H7 (cell line): ENCODE measurements around the gene GREB1. TPM values are rescaled to one million over a fixed set of nuclear protein-coding genes. Genes with fewer than 3 reads are reported as not detected.
A peak's percentile ranks its signal among the peaks of the same experiment; 100 is the strongest.

Experiments used
- DNase-seq: peaks from one replicate; pipeline ENCODE4 v3.0.0; 2012
- H3K27me3 ChIP-seq: 2 replicates; pipeline ENCODE4 v1.6.0; 2011; ENCODE audit warnings: mild to moderate bottlenecking, low read length; ENCODE audit not compliant: control insufficient read depth, insufficient read depth
- H3K36me3 ChIP-seq: replicated peaks from 2 replicates; pipeline ENCODE4 v1.5.1; 2011; ENCODE audit warnings: low read length; ENCODE audit not compliant: control insufficient read depth, insufficient read depth
- H3K4me3 ChIP-seq: 2 replicates; pipeline ENCODE4 v1.5.1; 2011; ENCODE audit warnings: low read depth, mild to moderate bottlenecking, control low read depth, low read length, moderate library complexity; ENCODE audit not compliant: insufficient read depth
- total RNA-seq: library from RNA; depleted of rRNA; stranded (reverse); fragments of >200 nt; shearing (Covaris generic); gene quantifications from 2 replicates; pipeline ENCODE4 v1.2.3, GENCODE V29; 2014

The GREB1 gene
- total RNA-seq, 1 experiment from 2014 or later, result 17.3 TPM

DNA sequence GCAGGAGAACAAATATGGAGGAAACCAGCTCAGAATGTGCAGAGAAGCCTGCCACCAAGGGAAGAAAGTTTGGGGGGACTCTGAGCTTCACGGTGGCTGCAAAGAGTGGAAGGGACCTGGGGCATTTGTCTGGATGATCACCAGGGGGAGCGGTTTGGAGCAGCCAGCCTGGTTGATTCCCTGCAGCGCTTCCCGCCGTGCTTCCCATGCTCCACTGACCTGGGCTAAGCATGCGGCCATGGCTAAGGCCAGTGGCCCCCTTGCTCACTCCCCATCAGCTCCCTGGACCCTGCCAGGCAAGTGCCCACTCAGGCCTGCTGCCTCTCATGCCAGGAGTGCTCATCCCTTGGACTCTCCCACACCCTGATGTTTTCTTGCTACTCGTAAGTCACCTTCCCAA is 109.1 kb downstream of the GREB1 start:
- Histone ChIP-seq H3K36me3 (no peaks in the 10 kb centered on the region; the same call in 1 of the 2 replicates), H3K4me3 (no peak overlapping the region), H3K27me3 (no peaks in the 10 kb centered on the region)
- peak; percentile 80 for DNase-seq

DNA sequence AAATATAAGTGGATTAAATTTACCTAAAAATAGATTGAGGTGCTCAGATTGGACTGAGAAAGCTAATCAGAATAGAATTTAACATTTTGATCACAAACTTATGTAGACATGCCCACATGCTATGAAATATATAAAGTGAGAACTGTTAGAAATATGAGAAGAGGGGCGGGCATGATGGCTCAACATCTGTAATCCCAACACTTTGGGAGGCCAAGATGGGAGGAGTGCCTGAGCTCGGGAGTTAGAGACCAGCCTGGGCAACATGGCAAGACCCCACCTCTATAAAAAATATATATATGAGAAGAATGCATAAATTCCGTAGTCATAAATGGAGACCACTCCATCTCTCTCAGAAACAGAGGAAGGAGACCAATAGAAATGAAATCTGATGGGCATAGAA is 110.4 kb downstream of the GREB1 start:
- H3K36me3 ChIP-seq, result no peaks in the 10 kb centered on the region
- DNase-seq, result no peak

DNA sequence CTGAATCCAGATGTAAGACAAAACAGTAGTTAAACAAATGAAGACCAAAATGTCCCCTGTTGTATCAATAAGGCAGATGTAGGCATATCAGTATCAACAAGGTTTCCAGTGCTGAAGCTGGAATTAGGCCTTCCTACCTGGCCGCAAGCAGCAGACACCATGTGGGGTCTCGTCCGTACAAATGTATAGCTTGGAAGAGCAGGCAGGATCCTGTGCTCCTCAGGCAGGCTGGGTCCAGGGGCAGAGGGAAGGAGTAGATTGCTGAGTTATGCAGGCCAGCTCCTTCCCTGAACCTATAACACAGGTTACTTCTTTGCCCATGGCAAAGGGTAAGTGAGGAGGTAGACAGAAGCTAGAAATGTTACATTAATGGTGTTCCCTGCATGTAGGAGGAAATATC is 112.7 kb downstream of the GREB1 start:
- H3K4me3 ChIP-seq, result no peak overlapping the region
- H3K27me3 ChIP-seq, result no peaks in the 10 kb centered on the region
- no peak for DNase-seq
- no peaks in the 10 kb centered on the region for H3K36me3 ChIP-seq

More for the DNA sequence above, 110.4 kb downstream of the GREB1 start:
- Histone ChIP-seq H3K27me3 (no peaks in the 10 kb centered on the region), H3K4me3 (no peak overlapping the region)

DNA sequence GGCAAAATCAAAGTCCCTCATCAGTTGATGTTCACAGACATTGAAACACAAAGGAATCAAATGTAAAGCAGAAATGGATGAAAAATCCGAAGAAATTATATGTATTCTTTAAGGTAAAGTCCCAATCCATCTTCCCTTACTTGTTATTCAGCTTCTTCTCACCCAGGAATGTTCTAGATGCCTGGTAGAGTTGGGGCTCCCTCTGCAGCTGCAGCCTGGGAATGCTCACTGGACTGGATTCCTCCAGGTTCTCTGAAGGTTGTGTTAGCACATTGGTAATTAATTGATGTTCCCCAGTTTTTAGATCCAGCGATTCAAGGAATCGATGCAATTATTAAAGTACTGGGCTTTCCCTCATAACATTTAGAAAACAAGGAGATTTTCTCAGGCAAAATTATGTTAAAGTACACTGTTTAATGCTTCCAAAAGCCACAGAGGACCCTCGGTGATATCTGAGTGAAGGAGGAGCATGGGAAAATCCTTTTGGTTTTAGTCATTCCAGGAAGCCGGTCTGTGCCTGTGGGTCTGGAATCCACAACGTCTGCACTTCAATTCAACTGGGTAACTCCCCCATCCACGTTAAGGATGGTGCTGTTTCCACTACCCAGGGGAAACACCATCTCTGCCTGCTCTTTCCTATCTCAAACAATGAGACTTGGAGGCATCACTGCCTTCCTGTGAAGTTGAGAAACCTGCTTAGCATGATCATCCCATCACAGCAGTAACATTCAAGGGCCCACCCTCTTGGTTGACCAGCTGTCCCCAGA is 114.2 kb downstream of the GREB1 start:
- H3K36me3 ChIP-seq, result no peaks in the 10 kb centered on the region
- no peaks in the 10 kb centered on the region for H3K27me3 ChIP-seq
- H3K4me3 ChIP-seq, result no peak overlapping the region
- peak; percentile 61 for DNase-seq

DNA sequence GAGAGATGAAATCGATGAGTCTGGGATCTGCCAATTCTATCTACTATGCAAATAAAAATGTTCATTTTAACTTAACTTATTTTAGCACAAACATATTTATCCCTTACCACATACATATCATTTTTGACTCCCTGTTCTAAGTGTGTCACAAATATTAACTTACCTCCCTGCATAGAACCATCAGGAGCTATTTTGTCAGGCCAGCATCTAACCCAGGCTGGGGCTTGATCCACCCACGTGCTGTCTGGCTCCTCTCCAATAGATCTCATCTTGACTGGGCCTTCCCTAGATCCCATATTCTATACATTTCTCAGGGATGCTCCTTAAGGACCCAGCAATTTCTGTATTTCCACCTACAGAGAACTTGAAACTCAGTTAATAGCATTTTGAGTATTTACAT is 115.2 kb downstream of the GREB1 start:
- DNase-seq, result no peak
- no peak overlapping the region for H3K4me3 ChIP-seq

DNA sequence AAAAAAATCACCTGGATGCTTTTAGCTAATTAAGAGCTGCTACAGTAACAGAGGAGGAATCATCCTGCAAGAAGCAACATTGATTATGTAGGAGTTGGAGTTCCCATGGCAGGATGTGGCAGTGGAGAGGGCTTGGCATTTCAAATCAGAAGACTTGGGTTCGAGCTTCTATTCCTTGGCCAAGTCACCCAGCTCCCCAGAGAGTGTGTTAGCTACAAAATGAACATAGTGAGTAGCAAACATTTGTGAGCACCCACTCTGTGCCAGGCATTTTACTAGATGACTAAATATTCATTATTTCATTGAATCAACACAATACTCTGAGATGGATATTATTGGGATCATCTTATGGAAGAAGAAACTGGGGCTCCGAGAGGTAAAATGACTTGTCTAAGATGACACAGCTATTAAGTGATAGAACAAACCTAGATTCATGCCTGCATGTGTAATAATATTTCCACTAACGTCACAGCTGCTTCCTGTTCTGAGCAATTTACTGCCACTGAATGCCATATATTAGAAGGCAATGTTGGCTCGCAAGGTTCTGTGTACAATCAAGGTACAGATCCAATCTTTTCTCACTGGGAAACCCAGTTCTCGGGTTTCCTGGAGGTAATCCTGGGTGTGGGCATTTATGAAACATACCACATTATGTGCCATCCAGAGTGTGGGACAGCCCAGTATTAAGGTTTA is 118.2 kb downstream of the GREB1 start:
- Histone ChIP-seq H3K4me3 (no peak overlapping the region), H3K27me3 (no peaks in the 10 kb centered on the region), H3K36me3 (no peaks in the 10 kb centered on the region)
- DNase-seq, result no peak

More for the DNA sequence above, 115.2 kb downstream of the GREB1 start:
- no peaks in the 10 kb centered on the region for H3K36me3 ChIP-seq
- no peaks in the 10 kb centered on the region for H3K27me3 ChIP-seq

DNA sequence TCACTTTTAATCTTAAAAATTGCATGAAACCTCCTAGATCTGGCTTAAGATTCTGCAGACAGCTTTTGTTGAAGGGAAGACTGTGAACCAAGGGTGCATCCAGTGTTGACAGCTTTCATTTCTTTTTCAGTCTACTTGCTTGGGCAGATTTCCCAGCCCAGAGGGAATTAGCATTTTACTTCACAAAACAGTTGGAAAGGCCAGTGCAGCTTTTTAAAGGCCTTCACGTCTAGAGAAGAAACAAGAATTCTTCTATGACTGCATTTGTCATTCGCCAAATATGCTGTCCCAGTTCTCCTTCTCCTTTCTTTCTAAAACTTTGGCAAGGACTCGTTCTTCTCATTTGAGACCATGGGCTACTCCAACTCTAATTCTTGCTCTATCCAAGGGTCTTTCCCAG is 118.7 kb downstream of the GREB1 start:
- no peak overlapping the region for H3K4me3 ChIP-seq
- no peak for DNase-seq
- H3K27me3 ChIP-seq, result no peaks in the 10 kb centered on the region
- no peaks in the 10 kb centered on the region for H3K36me3 ChIP-seq

DNA sequence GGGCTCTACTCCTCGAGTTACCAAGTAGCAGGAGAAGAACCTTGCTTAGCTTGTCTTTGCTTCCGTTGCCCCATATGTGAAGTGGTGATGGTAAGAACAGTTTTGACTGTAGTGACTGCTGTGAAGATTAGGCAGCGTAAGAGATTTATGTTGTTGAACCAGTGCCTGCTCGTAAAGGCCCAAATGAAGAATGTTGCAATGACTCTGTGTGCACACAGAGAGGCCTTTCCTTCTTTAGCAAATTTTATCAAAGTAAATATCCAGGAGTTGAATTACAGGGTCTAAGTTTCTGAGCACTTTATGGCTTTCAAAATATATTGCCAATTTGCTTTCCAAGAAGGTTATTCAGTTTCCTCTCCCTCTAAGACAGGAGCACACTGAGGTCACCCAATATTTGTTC is 121.7 kb downstream of the GREB1 start:
- no peak overlapping the region for H3K4me3 ChIP-seq
- no peaks in the 10 kb centered on the region for H3K27me3 ChIP-seq
- no peak for DNase-seq
- H3K36me3 ChIP-seq, result no peaks in the 10 kb centered on the region

DNA sequence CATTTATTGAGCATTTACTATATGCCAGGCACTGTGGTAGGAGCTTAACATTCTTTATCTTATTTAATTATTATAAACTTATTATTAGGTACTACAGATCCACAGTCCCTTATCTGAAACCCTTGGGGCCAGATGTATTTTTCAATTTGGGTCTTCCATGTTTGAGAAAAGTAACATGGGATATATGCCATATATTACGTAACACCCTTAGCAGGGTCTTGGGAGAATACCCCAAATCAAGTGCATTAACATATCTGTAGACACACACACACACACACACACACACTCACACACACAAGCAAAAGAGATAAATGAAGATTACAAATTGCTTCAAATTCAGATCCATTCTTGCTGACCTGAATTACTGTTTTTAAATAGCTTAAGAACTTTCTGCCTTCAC is 122.4 kb downstream of the GREB1 start:
- Histone ChIP-seq H3K4me3 (no peak overlapping the region), H3K27me3 (no peaks in the 10 kb centered on the region; the same call in 1 of the 2 replicates), H3K36me3 (no peaks in the 10 kb centered on the region)
- DNase-seq, result no peak

DNA sequence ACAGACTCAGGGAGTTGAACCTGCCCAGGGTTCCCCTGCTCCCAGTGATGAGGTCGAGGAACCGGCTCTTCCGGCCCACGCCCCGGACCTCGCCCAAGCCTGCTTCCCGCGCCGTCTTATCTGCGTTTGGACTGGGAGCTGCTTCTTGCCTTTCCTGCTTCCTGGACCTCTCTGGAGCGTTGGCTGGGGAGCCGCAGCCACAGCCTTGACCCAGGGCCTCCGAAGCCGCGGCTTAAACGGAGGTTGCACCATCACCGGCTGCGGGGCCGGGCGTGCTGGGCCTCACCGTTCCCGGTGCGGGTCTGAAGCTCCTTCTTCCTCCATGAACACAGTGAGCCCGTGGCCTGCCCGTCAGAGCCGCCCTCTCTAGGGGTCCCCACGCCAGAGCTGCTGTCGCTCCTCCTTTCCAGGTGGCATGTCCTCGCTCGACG is 122.8 kb downstream of the GREB1 start:
- Histone ChIP-seq H3K36me3 (no peaks in the 10 kb centered on the region), H3K4me3 (no peak overlapping the region), H3K27me3 (no peaks in the 10 kb centered on the region; the same call in 1 of the 2 replicates)
- DNase-seq, result no peak

DNA sequence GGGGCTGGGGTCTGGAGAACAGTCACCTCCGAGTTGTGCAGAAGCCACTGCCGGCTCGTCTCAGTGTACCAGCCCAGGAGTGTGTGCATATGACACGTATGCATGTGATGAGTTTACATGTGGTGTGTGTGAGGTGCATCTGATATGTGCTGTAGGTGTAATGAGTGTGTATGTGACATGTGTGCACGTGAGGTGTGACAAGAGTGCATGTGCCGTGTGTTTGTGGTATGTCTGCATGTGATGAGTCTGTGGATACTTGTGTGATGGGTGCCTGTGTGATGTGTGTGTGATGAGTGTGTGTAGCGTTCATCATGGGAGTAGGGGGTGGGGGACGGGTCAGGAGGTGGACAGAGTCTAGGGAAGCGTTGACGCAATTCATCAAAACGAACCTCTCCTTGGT is 123.3 kb downstream of the GREB1 start:
- Histone ChIP-seq H3K27me3 (no peaks in the 10 kb centered on the region; the same call in 1 of the 2 replicates), H3K4me3 (no peak overlapping the region), H3K36me3 (no peaks in the 10 kb centered on the region)
- DNase-seq, result no peak

DNA sequence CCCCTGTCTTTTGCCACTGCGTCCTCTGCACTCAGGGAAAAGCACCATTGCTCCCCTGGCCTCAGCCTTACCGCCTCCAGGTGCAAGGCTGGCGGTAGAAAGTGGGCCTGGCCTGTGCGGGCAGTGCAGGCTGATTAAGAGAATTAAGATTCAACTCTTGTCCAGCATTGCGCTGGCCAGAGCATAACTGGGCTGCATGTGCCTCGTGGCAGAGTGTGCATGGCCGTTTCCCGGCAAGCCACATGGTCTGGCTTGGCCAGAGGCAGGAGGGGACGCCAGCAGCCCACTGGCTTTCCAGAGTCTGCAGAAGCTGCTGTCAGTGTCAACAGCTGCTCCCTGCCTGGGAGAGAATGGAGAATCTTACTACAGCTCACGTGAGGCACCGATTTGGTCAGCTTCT is 123.8 kb downstream of the GREB1 start:
- Histone ChIP-seq H3K27me3 (no peaks in the 10 kb centered on the region; the same call in 1 of the 2 replicates), H3K4me3 (no peak overlapping the region), H3K36me3 (no peaks in the 10 kb centered on the region)
- DNase-seq, result no peak

DNA sequence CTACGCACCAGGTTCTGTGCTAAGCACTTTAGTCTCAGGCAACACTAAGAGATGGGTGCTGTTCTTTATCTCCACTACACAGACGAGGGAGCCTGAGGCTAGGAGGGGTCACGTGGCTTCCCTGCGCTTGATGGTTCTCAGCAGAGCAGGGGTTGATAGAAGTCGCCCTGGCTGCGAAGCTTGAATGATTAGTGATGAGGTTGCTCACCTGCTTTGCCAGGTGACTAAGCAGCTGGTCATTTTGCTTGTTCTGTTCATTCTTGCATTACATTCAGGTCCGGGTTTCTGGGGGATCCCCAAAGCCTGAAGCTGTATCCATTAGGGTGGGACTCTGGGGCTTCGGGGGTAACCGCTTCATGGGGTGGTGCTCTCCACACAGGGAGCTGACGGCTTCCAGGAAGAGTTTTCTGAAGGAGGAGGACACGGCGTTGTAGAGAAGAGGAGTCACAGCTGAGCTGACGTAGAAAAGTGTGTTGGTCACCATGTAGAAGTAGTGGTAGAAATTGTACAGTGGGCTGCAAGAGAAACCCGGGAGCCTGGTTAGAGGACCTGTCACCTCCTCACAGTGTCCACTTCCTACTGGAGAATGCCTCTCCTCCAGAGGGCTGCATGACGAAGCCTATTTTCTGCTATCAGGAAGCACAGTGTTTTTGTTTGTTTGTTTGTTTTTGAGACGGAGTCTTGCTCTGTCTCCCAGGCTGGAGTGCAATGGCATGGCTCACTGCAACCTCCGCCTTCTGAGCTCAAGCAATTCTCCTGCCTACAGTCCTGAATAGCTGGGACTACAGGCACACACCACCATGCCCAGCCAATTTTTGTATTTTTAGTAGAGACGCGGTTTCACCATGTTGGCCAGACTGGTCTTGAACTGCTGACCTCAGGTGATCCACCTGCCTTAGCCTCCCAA is 124.6 kb downstream of the GREB1 start:
- no peaks in the 10 kb centered on the region; the same call in 1 of the 2 replicates for H3K27me3 ChIP-seq

DNA sequence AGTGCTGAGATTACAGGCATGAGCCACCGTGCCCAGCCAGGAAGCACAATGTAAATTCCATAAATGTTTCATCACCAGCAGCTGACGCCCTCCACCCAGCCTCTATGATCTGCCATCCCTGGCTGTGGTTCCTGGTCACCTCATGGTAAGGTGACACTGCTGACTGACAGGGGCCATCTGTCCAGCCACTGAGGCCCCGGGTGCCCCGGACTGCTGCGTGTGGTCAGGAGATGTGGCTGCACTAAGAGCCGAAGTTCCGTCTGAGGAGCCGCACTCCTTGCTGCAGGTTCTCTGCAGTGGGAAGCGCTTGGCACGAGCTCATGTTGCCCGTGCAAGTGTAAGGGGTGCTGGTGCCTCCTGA is 125.2 kb downstream of the GREB1 start:
- no peak for DNase-seq
- Histone ChIP-seq H3K36me3 (no peaks in the 10 kb centered on the region), H3K27me3 (no peaks in the 10 kb centered on the region; the same call in 1 of the 2 replicates), H3K4me3 (no peak overlapping the region)

More for the DNA sequence above, 124.6 kb downstream of the GREB1 start:
- DNase-seq, result no peak
- Histone ChIP-seq H3K36me3 (no peaks in the 10 kb centered on the region), H3K4me3 (no peak overlapping the region)
